Measurements from ENCODE around the gene DEDD2.

DEDD2 gene

DNA sequence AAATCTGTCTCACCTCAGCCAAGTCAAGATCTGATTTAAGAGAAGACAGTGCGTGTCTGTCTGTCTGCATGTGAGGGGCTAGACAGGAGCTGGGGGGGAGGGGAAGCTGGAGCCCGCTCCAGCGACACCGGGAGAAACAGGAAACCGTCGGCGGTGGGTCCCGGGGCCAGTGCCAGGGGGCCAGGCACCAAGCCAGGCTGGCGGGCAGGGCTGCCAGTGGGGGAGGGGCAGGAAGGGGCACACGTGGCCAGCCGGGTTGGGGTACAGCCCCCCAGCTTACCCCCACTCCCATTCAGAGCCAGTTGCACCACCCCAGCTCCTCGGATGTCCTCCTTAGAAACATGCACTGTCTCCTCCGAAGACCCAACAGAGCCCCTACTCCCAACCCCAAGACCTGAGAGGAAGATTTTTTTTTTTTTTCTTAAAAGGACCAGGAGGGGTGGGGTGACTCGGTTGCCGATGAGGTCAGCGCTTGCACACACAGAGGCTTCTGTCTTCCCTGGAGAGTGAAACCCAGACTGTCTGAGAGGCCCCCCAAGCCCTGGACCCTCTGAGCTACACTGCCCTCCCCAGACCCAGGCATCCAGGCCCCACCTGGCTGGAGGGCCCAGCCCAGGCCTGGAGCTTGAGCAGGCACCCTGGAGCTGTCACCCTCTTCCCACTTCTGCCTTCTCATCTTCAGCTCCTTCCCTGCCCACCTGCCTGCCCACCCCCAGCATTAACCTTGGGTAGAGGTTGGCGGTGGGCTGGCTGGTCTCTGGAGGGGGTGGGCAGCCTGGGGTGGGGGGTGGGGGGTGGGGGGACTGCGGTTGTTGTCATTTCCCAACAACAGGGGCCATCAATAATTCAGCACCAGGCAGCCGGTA, 33.4 kb upstream of the DEDD2 start:
- Histone ChIP-seq H3K79me2 (ENCODE audit: insufficient read depth, low read depth) (peaks cover 25% of the 10 kb centered on the region; the same call in 1 of the 2 replicates), H3K4me3 (IDR thresholded peaks at IDR 0.05; ENCODE audit: insufficient read depth, low read depth, low read length) (no peak overlapping the region), H3K4me2 (no peak overlapping the region)

DNA sequence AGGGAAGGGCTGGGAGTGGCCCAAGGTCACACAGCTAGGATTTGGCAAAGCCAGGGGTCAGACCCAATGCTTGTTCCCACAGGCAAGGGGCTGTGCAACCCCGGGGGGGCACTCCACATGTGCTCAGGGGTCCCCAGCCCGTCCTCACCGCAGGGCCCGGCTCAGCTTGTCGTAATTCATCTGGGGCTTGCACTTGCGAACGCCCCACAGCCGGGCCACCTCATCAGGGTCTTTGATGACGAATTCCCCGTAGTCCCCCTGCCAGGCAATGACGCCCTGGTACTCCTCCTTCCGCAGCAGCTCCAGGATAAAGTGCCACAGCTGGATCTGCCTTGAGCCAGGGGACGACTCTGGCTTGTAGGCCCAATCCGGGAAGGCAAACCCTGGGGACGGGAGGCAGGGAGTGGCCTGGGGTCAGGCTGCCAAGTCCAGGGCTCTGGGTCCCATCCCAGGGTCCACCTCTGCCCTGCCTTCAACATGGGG, 32.7 kb upstream of the DEDD2 start:
- H2AFZ ChIP-seq (ENCODE audit: low read depth), result no peak overlapping the region
- H3K36me3 ChIP-seq (ENCODE audit: insufficient read depth), result no peaks in the 10 kb centered on the region
- H3K27ac ChIP-seq, result no peak overlapping the region
- no peaks in the 10 kb centered on the region for H3K27me3 ChIP-seq (ENCODE audit: insufficient read depth, low read depth)
- no peak overlapping the region for H3K4me3 ChIP-seq (IDR thresholded peaks at IDR 0.05; ENCODE audit: insufficient read depth, low read depth, low read length)
- H3K4me1 ChIP-seq (ENCODE audit: low read depth, poor library complexity, severe bottlenecking), result peaks cover 28% of the 10 kb centered on the region
- TF ChIP-seq, protein P1, sequence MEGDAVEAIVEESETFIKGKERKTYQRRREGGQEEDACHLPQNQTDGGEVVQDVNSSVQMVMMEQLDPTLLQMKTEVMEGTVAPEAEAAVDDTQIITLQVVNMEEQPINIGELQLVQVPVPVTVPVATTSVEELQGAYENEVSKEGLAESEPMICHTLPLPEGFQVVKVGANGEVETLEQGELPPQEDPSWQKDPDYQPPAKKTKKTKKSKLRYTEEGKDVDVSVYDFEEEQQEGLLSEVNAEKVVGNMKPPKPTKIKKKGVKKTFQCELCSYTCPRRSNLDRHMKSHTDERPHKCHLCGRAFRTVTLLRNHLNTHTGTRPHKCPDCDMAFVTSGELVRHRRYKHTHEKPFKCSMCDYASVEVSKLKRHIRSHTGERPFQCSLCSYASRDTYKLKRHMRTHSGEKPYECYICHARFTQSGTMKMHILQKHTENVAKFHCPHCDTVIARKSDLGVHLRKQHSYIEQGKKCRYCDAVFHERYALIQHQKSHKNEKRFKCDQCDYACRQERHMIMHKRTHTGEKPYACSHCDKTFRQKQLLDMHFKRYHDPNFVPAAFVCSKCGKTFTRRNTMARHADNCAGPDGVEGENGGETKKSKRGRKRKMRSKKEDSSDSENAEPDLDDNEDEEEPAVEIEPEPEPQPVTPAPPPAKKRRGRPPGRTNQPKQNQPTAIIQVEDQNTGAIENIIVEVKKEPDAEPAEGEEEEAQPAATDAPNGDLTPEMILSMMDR (conservative IDR thresholded peaks at IDR 0.05; ENCODE audit: low read depth, low read length), result no peak
- no peak overlapping the region for H3K9ac ChIP-seq
- H3K79me2 ChIP-seq (ENCODE audit: insufficient read depth, low read depth), result peaks cover 25% of the 10 kb centered on the region; the same call in 1 of the 2 replicates
- H3K4me2 ChIP-seq, result no peak overlapping the region
- no peaks in the 10 kb centered on the region for H4K20me1 ChIP-seq (ENCODE audit: insufficient read depth)

More for the DNA sequence above, 33.4 kb upstream of the DEDD2 start:
- Histone ChIP-seq H3K9ac (no peak overlapping the region), H3K27ac (no peak overlapping the region), H3K27me3 (ENCODE audit: insufficient read depth, low read depth) (no peaks in the 10 kb centered on the region; the same call in 1 of the 2 replicates), H3K4me1 (ENCODE audit: low read depth, poor library complexity, severe bottlenecking) (peaks cover 23% of the 10 kb centered on the region), H2AFZ (ENCODE audit: low read depth) (no peak overlapping the region), H4K20me1 (ENCODE audit: insufficient read depth) (no peaks in the 10 kb centered on the region), H3K36me3 (ENCODE audit: insufficient read depth) (no peaks in the 10 kb centered on the region)
- TF ChIP-seq, protein P1 (conservative IDR thresholded peaks at IDR 0.05; ENCODE audit: low read depth, low read length), result no peak

DNA sequence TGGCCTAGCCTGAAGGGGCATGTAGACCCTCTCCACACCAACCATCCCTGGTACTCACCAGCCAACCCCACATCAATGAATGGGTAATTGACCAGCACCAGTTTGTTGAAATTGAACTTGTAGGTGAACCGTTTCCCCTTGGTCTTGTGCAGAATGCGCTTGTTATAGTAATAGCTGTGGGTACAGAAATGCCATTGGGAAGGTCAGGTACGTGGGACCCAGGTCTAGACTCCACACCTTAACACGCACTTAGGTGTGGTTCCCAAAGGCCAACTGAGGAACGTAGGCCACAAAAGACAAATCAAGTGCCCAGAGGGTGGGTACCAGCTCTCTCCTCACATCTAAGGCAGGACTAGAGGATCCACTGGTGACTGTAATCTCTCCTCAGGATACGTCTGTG, 32.3 kb upstream of the DEDD2 start:
- TF ChIP-seq, protein P1 (conservative IDR thresholded peaks at IDR 0.05; ENCODE audit: low read depth, low read length), result no peak
- no peaks in the 10 kb centered on the region for H3K36me3 ChIP-seq (ENCODE audit: insufficient read depth)
- peaks cover 33% of the 10 kb centered on the region for H3K4me1 ChIP-seq (ENCODE audit: low read depth, poor library complexity, severe bottlenecking)
- H4K20me1 ChIP-seq (ENCODE audit: insufficient read depth), result no peaks in the 10 kb centered on the region
- H2AFZ ChIP-seq (ENCODE audit: low read depth), result no peak overlapping the region
- peaks cover 25% of the 10 kb centered on the region; the same call in 1 of the 2 replicates for H3K79me2 ChIP-seq (ENCODE audit: insufficient read depth, low read depth)
- H3K4me2 ChIP-seq, result no peak overlapping the region
- H3K4me3 ChIP-seq (IDR thresholded peaks at IDR 0.05; ENCODE audit: insufficient read depth, low read depth, low read length), result no peak overlapping the region
- H3K27ac ChIP-seq, result no peak overlapping the region
- no peak overlapping the region for H3K9ac ChIP-seq
- no peaks in the 10 kb centered on the region for H3K27me3 ChIP-seq (ENCODE audit: insufficient read depth, low read depth)

DNA sequence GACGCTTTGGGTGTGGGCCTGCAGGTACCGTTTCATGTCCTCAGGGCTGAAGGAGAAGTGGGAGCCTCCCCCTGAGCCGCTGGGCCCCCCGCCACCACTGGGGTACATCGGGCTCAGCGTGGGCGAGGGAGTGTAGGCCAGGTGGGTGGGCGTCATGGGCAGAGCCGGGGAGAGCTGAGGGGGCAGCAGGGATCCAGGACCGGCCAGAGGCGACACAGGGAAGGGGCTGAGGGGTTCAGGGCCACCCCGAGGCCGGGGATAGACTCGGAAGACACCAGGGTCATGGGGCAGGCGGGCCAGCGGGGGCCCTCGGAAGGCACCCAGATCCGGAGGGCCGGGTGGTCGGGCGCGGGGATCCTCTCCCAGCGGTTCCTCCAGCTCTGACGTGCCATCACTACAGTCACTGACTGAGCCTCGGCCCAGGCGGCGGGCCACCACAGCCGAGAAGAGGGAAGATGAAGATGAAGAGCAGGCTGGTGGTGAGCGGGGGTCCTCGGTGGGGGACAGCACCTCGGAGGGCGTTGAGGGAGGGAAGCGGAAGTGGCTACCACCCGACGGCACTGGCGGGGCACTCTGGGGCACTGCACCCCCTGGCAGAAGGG, 31.8 kb upstream of the DEDD2 start:
- Histone ChIP-seq H3K4me3 (IDR thresholded peaks at IDR 0.05; ENCODE audit: insufficient read depth, low read depth, low read length) (no peak overlapping the region), H3K4me1 (ENCODE audit: low read depth, poor library complexity, severe bottlenecking) (peaks cover 33% of the 10 kb centered on the region), H3K27ac (no peak overlapping the region), H3K9ac (no peak overlapping the region), H3K36me3 (ENCODE audit: insufficient read depth) (no peaks in the 10 kb centered on the region), H3K4me2 (no peak overlapping the region), H3K27me3 (ENCODE audit: insufficient read depth, low read depth) (no peaks in the 10 kb centered on the region), H3K79me2 (ENCODE audit: insufficient read depth, low read depth) (peaks cover 25% of the 10 kb centered on the region; the same call in 1 of the 2 replicates), H2AFZ (ENCODE audit: low read depth) (no peak overlapping the region), H4K20me1 (ENCODE audit: insufficient read depth) (no peaks in the 10 kb centered on the region)
- TF ChIP-seq, protein P1 (conservative IDR thresholded peaks at IDR 0.05; ENCODE audit: low read depth, low read length), result no peak
